ENCODE measurements around the gene ZNF648.

GRCh38 chr1:182098301-182098700, 36.8 kb upstream of the ZNF648 start:
- no peak for TF ChIP-seq CTCF (IDR thresholded peaks at IDR 0.05; ENCODE audit: low read depth, low read length)
- TF ChIP-seq POLR2A (IDR thresholded peaks at IDR 0.05; ENCODE audit: extremely low read depth, insufficient read length), result no peak

All from NB4 (cell line).